D721Med (cell line): ENCODE results near the gene JAK3.

Source experiments
- DNase-seq: peaks from one replicate; pipeline ENCODE4 v3.0.0; 2011; ENCODE audit warnings: low spot score; ENCODE audit not compliant: insufficient read length
- FAIRE-seq: peaks from 2 replicates; lab custom pipeline; 2011; peaks lifted over from hg19 to GRCh38; lab: Jason Lieb, UNC
- CTCF ChIP-seq: IDR thresholded peaks from 2 replicates; pipeline ENCODE4 v1.5.1; 2012; ENCODE audit warnings: mild to moderate bottlenecking, control low read depth; ENCODE audit not compliant: insufficient read depth; ENCODE audit errors: missing control alignments

JAK3 gene

GRCh38 chr19:17871878-17872250, 24.1 kb upstream of the JAK3 start, which contains the start of gene SLC5A5:
SLC5A5 (plus strand) TSS chr19:17871945; CDS start chr19:17872320, 375 bp downstream.
- FAIRE-seq (no peak), DNase-seq (no peak)
- TF ChIP-seq CTCF = no peak

DNA sequence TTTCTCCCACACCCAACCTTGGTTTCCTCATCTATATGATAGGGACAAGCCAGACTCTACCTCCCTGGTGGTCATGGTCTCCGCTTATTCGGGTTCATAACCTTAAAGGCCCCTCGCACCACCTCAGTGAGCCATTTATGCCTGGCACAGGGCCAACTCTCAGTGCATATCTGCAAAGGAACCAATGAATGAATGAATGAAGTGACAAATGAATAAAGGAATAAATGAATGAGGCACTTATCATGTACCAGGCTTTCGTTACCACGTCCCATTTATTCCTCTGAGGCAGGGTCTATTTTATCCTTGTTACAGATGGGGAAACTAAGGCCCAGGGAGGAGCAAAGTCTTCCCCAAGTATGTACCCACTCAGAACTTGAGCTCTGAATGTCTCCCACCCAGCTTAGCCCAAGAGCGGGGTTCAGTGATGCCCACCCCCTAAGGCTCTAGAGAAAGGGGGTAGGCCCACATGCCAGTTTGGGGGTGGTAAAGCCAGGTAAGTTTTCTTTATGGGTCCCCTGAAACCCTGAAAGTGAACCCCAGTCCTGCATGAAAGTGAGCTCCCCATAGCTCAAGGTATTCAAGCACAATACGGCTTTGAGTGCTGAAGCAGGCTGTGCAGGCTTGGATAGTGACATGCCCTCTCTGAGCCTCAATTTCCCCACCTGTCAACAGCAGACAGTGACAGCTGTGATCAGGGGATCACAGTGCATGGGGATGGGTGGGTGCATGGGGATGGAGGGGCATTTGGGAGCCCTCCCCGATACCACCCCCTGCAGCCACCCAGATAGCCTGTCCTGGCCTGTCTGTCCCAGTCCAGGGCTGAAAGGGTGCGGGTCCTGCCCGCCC, 23.5 kb upstream of the JAK3 start:
- no peak for TF ChIP-seq CTCF
- DNase-seq (no peak), FAIRE-seq (no peak)

DNA sequence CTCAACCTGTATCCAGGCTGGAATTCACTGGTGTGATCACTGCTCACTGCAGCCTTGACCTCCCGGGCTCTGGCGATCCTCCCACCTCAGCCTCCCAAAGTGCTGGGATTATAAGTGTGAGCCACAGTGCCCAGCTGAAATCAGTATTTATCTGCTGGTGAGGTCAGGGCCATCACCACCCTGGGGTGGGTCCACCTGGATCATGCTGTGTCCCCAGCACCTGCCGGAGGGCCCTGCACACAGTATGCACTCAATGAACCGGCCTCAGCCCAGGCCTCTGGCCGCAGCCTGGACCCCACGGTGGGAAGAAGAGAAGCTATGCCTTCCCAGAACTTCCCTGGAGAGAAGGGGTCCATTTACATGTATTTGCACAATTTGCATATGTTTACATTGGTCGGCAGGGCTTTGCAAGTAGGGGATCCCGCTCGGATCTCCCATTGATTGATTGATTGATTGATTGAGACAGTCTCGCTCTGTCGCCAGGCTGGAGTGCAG, 21.4 kb upstream of the JAK3 start:
- DNase-seq (no peak), FAIRE-seq (no peak)
- TF ChIP-seq CTCF = no peak

DNA sequence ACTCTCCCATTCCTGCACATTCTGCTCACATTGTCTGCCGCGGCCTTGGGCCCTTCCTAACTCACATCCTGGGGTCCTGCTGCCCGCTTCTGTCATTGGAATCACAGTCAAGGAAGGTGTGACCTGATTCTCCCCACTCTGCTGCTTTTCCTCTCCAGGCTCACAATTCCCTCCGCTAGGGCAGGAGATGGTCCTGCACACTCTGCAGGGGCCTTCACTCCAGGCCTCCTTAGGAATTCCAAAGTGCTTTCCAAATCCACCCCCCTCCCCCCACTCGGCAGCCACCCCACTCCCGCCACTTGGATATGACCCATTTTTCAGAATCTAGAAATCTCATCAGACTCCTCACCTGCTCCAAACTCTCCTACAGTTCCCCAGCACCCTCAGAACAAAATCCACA, 20.9 kb upstream of the JAK3 start:
- no peak for FAIRE-seq

GRCh38 chr19:17866964-17867486, 19.2 kb upstream of the JAK3 start:
- FAIRE-seq = no peak
- TF ChIP-seq CTCF = no peak

More for the DNA sequence above, 20.9 kb upstream of the JAK3 start:
- TF ChIP-seq CTCF = no peak
- no peak for DNase-seq

DNA sequence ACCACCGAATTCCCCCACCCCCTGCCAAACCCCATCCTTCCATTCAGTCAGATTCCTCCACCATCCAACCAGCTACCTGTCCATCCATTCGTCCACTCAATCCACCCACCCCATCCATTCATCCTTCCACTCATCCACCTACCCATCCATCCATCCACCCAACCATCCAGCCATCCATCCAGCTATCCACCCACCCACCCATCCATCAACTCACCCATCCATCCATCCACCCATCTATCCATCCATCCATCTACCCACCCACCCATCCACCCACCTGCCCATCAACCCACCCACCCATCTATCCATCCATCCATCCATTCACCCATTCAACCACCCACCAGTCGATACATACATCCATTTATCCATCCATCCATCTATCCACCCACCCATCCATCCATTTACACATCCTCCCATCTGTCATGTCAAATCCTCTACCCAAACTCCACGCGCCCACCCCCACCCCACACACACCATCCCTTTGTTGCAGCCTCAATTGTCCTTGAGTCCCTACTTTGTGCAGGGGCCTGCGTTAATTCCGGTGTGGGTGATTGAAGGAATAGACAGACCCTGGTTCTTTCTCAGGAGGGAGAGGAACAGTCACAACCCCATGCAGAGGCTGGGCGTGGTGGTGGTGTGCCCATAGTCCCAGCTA, 18.7 kb upstream of the JAK3 start:
- DNase-seq (no peak), FAIRE-seq (no peak)
- no peak for TF ChIP-seq CTCF

More at GRCh38 chr19:17866964-17867486, 19.2 kb upstream of the JAK3 start:
- no peak for DNase-seq
